NCI-H2107 treated with DMSO at 0.1 percent for 48 hours (cell line): ENCODE results near the gene IL6R.

ENCODE experiments used
- DNase-seq: peaks from one replicate; lab custom pipeline; 2025; ENCODE audit not compliant: unreplicated experiment; lab: John Stamatoyannopoulos, UW

Gene IL6R

GRCh38 chr1:154446789-154447188, 41.6 kb downstream of the IL6R start:
- no peak for DNase-seq

DNA sequence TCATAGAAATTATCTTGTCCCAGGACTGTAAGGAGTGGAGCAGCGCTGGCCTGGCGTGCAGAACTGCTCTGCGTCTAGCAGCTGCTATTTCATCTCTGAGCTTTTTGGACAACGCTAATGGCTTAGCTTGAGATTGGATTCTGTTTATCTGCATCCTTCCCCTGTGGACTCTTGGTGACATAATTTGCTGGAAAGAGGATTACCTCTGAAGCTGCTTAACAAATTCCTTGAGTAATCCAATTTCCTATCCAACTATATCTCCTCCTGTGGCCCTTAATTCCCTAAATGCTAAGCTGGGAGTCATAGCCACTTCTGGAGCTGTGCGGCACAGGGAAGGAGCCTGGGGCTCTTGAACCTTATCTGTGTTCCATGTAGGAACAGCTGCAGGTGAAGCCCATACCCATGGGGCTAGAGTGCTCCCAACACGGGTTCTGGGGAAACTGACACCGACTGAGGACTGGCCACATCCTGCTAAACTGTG, 43.2 kb downstream of the IL6R start:
- DNase-seq: no peak

DNA sequence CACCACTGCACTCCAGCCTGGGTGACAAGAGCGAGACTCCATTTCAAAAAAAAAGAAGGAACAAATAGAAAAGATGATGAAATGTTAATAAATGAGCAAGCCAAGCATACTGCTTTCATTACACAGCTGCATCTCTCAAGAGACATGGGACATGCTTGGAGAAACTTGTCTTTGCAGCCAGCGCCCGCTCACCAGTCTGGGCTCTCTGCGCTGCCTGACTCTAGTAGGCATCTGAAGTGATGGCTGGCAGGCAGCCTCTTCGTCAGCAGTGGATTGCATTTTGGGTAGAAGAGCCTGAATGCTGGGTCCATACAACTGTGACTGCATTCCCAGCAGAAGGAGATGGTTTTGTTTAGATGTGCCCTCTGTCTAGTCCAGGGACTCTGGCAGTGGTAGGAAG, 48.0 kb downstream of the IL6R start:
- DNase-seq: no peak

- no peak for DNase-seq
Observed at GRCh38 chr1:154453574-154454352, 48.6 kb downstream of the IL6R start.

- peak; percentile 89 for DNase-seq
Observed at GRCh38 chr1:154454386-154455120, 49.4 kb downstream of the IL6R start.

DNA sequence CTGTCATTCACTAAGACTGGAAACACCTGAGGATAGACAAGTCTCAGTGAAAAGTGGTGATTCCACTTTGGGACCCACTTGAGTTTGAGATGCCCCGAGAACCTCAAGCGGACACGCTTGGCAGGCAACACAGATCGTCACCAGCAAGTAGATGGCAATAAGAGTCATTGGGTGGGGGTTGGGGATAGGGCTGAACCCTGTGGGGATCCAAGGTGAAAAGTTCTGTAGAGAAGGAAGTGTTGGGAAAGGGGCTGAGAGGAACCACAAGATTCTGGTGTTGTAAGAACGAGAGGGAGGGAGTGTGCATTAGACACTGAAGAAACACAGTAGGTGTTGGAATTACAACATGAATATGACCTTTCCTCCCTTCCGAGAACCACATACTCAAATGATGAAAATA, 51.5 kb downstream of the IL6R start:
- no peak for DNase-seq

GRCh38 chr1:154459080-154459479, 53.9 kb downstream of the IL6R start:
- no peak for DNase-seq

DNA sequence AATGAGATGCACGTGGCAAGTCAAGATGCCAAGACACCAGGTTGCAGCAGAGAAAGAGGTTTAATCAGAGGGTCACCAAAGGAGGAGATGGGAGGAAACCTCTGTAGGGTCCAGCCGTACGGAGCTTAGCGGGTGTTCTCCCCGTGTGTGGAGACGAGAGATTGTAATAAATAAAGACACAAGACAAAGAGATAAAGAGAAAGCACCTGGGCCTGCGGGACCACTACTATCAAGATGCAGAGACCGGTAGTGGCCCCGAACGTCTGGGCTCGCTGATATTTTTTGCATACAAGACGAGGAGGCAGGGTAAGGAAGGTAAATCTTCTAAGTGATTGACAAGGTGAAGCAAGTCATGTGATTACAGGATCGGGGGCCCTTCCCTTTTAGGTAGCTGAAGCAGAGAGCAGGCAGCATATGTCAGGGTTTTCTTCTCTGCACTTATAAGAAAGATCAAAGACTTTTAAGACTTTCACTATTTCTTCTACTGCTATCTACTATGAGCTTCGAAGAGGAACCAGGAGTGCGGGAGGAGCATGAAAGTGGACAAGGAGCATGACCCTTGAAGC, 55.6 kb downstream of the IL6R start:
- DNase-seq: no peak

DNA sequence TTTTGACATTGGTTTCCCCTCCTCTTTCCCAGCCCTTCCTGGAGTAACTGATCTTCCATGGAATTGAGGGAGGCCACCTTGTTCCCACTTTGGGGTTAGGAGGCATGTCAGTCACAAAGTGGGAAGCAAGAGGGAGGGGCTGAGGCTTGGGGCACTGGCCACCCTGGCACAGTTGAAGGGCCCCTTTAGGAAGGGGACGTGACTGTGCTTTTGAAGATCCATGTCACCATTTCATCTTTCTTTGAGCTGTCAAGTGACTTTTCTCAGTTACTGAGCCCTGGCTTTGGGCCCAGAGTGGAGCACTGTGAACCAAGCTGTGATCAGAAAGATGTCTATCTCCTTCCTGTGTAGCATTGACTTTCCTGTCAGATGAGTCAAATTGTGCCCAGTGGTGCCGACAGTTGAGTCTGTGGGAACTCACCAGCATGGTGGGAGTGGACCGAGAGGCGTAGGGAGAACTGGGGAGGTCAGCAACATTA, 58.4 kb downstream of the IL6R start:
- DNase-seq: no peak

DNA sequence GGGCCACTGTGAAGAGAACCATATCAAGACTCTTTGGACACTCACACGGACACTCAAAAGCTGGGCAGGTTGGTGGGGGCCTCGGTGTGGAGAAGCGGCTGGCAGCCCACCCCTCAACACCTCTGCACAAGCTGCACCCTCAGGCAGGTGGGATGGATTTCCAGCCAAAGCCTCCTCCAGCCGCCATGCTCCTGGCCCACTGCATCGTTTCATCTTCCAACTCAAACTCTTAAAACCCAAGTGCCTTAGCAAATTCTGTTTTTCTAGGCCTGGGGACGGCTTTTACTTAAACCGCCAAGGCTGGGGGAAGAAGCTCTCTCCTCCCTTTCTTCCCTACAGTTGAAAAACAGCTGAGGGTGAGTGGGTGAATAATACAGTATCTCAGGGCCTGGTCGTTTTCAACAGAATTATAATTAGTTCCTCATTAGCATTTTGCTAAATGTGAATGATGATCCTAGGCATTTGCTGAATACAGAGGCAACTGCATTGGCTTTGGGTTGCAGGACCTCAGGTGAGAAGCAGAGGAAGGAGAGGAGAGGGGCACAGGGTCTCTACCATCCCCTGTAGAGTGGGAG, 60.6 kb downstream of the IL6R start:
- DNase-seq: no peak

GRCh38 chr1:154466206-154466605, 61.1 kb downstream of the IL6R start:
- no peak for DNase-seq

- DNase-seq: no peak
Observed at GRCh38 chr1:154466921-154467417, 61.8 kb downstream of the IL6R start.

GRCh38 chr1:154467434-154468102, 62.4 kb downstream of the IL6R start:
- no peak for DNase-seq

GRCh38 chr1:154468535-154469250, 63.5 kb downstream of the IL6R start:
- no peak for DNase-seq

DNA sequence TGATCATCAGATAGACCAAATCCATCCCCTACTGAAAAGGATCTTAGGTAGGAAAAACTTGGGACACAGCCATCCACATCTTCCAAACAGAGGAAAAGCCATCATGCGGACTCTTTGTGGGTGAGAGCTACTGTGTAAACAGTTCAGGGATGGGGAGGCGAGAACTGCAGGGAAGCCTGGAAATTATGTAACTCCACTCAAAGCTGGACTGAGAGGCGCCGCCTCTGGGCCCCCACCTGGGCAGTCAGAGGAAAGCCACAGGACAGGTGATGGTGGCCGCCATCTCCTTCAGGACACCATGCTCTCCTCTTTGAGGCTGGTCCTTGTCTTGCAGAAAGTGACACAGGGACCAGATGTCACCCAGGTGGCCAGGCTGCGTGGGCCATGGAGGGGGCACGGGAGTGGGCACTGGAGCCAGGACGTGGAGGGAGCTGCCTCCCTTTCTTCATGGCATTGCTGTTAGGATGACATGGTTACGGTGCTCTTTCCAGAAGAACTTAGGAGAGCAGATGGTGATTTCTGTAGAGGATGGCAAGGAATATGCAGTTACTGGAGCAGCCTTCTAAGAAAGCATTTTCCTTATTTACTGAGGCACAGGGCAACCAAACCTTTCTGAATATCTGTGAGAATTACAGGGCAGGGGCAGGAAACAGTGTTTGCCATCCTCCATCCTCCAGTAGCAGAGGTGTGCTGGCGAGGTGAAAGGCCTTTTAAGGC, 64.9 kb downstream of the IL6R start:
- DNase-seq: no peak

DNA sequence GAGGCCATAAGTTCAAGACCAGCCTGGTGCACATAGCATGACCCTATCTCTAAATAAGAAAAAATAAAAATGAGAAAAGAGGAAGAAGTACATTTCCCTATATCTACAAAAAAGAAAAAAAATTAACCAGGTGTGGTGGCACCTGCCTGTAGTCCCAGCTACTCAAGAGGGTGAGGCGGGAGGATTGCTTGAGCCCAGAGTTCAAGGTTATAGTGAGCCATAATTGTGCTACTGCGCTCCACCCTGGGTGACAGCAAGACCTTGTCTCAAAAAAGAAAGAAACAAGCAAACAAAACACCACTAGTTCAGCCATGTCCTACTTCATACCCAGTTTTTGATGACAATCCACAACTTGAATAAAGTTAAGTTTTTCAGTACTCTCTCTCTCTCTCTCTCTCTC, 66.2 kb downstream of the IL6R start:
- no peak for DNase-seq

DNA sequence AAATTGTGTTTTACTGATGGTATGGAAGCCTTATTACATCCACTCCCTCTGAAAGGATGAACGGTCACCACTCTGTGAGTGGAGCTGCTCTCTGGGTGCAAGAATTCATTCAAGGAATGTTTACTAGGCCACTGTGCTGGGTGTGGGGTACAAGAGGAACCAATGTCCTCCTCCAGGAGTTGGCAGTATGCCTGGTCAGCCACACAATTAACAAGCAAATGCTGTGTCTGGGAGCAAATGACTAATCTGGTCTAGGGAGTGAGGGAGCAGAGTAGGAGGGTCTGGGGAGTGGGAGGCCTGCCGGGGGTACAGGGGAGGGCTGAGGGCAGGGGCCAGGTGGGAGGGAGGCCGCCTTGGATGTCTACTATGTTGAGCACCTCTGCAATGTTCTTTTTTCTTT, 69.7 kb downstream of the IL6R start:
- no peak for DNase-seq

DNA sequence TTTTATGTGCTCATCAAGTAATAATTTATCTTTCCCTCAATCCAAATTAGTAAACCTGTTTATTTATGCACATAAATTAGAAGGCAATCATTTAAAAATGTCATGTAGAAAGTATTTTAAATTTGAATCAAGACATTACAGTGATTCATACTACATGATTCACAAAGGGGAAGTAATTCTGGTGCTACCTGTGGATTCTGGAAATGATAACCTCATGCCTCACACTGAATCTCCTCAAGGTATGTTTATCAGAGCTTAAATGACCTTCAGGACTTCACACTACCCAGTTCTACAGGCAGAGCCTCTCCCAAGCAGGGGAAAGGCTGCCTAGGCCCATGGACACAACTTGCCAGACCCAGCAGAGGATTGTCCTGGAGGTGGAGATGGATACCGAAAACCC, 71.6 kb downstream of the IL6R start:
- DNase-seq: no peak

DNA sequence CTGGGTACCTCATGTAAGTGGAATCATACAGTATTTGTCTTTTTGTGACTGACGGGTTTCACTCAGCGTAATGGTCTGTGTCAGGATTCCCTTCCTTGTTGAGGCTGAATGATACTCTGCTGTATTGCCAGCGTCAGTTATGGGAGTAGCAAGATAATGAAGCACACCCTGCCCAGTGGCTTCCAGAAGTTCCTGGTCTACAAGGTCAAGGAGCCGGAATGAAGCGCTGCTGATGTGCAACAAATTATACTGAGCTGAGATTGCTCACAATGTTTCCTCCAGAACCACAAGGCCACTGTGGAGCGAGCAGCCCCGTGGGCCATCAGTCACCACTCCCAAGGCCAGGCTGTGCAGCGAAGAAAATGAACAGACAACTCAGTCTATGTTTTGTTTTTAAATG, 72.9 kb downstream of the IL6R start:
- no peak for DNase-seq

DNA sequence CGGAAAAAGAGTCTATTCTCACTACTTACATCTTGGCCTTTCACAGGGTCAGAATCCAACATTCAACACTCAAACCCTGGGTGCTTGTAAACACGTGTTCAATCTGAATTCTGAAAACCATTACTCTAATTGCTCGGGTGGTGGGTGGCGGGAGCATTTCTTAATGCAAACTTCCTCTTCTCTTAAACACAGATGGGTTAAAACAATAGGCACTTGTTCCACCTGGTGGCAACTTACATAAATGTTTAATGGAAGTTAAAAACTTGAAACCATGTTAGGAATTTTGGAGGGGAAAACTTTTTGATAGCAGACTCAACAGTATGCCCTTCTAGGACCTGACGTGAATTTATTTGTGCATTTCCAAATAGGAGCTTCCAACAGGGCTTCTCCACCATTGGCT, 73.5 kb downstream of the IL6R start:
- no peak for DNase-seq
